ENCODE data around the gene PHRF1.

The PHRF1 gene

DNA sequence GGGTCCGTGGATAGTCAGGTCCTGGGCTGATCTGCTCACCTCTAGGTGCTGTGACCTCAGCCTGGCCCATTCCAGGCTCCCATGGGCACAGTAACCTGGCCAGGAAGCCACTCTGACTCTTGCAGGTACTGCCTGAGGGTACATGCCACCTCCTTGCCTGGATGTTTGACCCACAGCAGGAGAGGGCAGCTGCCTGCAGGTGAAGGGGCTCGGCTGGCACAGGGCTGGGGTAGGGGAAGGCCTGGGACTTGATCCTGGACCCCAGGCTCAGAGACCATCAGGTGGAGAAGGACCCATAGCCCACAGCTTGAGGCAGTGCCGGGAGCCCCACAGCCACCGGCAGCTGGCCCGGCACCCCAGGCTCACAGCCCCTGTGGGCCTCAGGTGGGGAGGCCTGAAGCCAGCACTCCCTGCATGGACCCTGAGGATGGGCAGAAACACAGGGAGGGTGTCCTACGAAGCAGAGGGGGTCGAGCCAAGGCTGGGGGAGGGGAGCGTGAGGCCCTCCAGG lies 36.2 kb upstream of the PHRF1 start:
- TF ChIP-seq, protein P1, sequence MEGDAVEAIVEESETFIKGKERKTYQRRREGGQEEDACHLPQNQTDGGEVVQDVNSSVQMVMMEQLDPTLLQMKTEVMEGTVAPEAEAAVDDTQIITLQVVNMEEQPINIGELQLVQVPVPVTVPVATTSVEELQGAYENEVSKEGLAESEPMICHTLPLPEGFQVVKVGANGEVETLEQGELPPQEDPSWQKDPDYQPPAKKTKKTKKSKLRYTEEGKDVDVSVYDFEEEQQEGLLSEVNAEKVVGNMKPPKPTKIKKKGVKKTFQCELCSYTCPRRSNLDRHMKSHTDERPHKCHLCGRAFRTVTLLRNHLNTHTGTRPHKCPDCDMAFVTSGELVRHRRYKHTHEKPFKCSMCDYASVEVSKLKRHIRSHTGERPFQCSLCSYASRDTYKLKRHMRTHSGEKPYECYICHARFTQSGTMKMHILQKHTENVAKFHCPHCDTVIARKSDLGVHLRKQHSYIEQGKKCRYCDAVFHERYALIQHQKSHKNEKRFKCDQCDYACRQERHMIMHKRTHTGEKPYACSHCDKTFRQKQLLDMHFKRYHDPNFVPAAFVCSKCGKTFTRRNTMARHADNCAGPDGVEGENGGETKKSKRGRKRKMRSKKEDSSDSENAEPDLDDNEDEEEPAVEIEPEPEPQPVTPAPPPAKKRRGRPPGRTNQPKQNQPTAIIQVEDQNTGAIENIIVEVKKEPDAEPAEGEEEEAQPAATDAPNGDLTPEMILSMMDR (IDR thresholded peaks at IDR 0.05; ENCODE audit: insufficient read depth, low read length, missing control alignments): no peak
- no peak for DNase-seq (ENCODE audit: low read depth, low spot score)
- CTCF ChIA-PET: interaction anchor here (1.6 kb wide), 1 partner anchor 15 kb away, joined by 5 read pairs; no protein-coding TSS in a partner anchor
- no peak overlapping the region for H3K4me3 ChIP-seq (ENCODE audit: low read depth, low read length)
- POLR2A ChIA-PET: no interaction called here

- H3K4me3 ChIP-seq (ENCODE audit: low read depth, low read length): no peak overlapping the region
- no peak for DNase-seq (ENCODE audit: low read depth, low spot score)
- ChIA-PET CTCF (interaction anchor here (1.6 kb wide), 1 partner anchor 14 kb away, joined by 5 read pairs; no protein-coding TSS in a partner anchor), POLR2A (no interaction called here)
- TF ChIP-seq, protein P1 (IDR thresholded peaks at IDR 0.05; ENCODE audit: insufficient read depth, low read length, missing control alignments): no peak
Measured at GRCh38 chr11:540583-541432, 35.5 kb upstream of the PHRF1 start.

DNA sequence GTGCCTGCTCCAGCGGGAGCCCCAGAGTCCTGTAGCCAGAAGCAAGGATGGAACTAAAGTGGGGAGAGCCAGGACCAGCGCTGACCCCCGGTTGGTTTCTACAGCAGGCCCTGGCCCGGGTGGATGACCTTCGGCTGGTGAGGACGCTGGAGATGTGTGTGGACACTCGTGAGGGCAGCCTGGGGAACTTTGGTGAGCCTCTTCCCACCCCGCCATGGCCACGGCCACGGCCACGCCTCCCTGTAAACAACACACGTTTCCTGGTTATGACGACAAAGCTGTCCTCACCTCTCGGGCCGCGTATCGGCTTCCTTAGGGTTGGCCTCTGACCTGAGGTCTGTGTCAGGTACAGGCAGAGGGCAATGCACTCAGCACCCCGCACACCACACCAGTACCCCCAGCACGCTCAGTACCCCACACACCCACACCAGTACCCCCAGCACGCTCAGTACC lies 34.8 kb upstream of the PHRF1 start:
- ChIA-PET CTCF (interaction anchor here (1.6 kb wide), 1 partner anchor 13 kb away, joined by 5 read pairs; no protein-coding TSS in a partner anchor), POLR2A (no interaction called here)
- H3K4me3 ChIP-seq (ENCODE audit: low read depth, low read length): no peak overlapping the region
- no peak for DNase-seq (ENCODE audit: low read depth, low spot score)
- TF ChIP-seq, protein P1 (IDR thresholded peaks at IDR 0.05; ENCODE audit: insufficient read depth, low read length, missing control alignments): no peak

DNA sequence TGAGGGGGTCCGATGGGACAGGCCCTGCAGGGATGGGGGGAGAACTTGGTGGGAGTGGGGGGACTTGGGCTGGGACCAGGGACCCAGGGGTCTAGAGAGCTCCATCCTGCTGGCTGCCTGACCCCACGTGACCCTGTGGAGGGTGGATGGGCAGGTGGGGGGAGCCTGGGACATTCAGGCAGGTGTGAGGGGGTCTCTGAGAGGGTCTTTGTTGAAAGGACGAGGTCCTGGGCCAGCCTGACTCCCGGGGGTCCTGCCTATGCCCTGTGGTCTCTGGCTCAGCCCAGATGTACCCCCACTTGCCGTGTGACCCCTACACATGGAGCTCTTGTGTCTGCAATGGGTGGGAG lies 31.5 kb upstream of the PHRF1 start:
- POLR2A ChIA-PET: no interaction called here
- DNase-seq (ENCODE audit: low read depth, low spot score): no peak
- TF ChIP-seq, protein P1 (IDR thresholded peaks at IDR 0.05; ENCODE audit: insufficient read depth, low read length, missing control alignments): no peak
- CTCF ChIA-PET: interaction anchor here (1.6 to 4.3 kb wide), 2 partner anchors 10 to 26 kb away, joined by 4 to 26 read pairs; no protein-coding TSS in a partner anchor
- H3K4me3 ChIP-seq (ENCODE audit: low read depth, low read length): no peak overlapping the region

DNA sequence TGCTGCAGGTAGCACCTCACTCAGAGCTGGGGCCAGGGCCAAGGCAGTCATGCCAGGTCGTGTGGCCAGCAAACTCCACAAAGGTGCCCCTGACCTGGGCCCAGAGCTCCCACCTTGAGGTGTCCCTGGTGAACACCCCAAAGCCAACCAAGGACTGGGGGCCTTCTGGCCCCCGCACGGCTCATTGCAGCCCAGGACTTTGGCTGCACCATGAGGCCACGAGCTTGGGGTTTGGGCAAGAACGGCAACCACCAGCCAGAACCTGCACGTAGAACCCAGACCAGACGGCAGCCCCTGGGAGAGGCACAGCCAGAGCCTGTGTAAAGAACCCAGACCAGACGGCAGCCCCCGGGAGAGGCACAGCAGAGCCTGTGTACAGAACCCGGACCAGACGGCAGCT lies 31.1 kb upstream of the PHRF1 start:
- ChIA-PET CTCF (interaction anchor here (1.6 to 4.3 kb wide), 2 partner anchors 10 to 26 kb away, joined by 4 to 26 read pairs; no protein-coding TSS in a partner anchor), POLR2A (interaction anchor here (1.5 kb wide), 1 partner anchor 264 kb away, joined by 3 read pairs; the partner anchor contains the start of gene RPLP2)
- no peak overlapping the region for H3K4me3 ChIP-seq (ENCODE audit: low read depth, low read length)
- no peak for DNase-seq (ENCODE audit: low read depth, low spot score)
- TF ChIP-seq, protein P1 (IDR thresholded peaks at IDR 0.05; ENCODE audit: insufficient read depth, low read length, missing control alignments): no peak
